GM13977 (cell line): ENCODE data around the gene MGA.
"Not testable (repeated sequence)": the region's sequence is repeated elsewhere in the genome, so short reads cannot be mapped to it uniquely, and the experiment has no call there.

Experiments used
- DNase-seq: peaks from one replicate; pipeline ENCODE4 v3.0.0; 2012; ENCODE audit warnings: low spot score
- in situ Hi-C: fragments of 300-500 bp; cut with MboI; formaldehyde crosslinking; loops from one replicate; pipeline ENCODE4 v1.12.0; 2022; ENCODE audit warnings: low sequenced_read_pairs, low pct_unique_long_range_greater_than_20kb, mixed read lengths, inconsistent platforms; ENCODE audit not compliant: unreplicated experiment
- TF ChIP-seq, protein P1 (sequence below): IDR thresholded peaks from 2 replicates; pipeline ENCODE4 v1.5.1; 2012; ENCODE audit warnings: mild to moderate bottlenecking, control low read depth; ENCODE audit not compliant: insufficient read depth; ENCODE audit errors: extremely low read depth, missing control alignments

The MGA gene

DNA sequence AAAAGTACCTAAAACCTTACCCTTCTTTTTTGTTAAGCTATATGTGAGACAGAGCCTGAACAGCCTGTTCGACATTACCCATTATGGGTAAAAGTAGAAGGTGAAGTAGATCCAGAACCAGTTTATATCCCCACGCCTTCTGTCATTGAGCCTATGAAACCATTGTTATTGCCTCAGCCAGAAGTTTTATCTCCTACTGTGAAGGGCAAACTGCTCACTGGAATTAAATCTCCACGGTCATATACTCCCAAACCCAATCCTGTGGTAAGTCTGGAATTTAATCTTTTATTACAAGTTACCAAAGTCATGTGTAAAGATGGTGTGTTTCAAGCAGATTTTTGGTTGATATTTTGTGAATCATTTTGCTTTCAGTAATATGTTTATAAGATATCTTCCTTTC, 66.9 kb downstream of the MGA start:
- TF ChIP-seq, protein P1, sequence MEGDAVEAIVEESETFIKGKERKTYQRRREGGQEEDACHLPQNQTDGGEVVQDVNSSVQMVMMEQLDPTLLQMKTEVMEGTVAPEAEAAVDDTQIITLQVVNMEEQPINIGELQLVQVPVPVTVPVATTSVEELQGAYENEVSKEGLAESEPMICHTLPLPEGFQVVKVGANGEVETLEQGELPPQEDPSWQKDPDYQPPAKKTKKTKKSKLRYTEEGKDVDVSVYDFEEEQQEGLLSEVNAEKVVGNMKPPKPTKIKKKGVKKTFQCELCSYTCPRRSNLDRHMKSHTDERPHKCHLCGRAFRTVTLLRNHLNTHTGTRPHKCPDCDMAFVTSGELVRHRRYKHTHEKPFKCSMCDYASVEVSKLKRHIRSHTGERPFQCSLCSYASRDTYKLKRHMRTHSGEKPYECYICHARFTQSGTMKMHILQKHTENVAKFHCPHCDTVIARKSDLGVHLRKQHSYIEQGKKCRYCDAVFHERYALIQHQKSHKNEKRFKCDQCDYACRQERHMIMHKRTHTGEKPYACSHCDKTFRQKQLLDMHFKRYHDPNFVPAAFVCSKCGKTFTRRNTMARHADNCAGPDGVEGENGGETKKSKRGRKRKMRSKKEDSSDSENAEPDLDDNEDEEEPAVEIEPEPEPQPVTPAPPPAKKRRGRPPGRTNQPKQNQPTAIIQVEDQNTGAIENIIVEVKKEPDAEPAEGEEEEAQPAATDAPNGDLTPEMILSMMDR = no peak
- in situ Hi-C loops = no loop called here
- DNase-seq = no peak

DNA sequence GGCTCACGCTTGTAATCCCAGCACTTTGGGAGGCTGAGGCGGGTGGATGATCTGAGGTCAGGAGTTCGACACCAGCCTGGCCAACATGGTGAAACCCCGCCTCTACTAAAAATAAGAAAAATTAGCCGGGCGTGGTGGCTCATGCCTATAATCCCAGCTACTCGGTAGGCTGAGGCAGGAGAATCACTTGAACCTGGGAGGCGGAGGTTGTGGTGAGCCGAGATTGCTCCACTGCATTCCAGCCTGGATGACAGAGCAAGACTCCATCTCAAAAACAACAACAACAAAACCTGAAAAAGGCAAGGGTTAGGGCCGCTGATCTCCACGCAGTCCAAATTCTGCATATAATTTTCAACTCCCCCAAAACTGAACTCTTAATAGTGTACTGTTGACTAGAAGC, 67.9 kb downstream of the MGA start:
- in situ Hi-C loops, DNase-seq: not testable (repeated sequence)

DNA sequence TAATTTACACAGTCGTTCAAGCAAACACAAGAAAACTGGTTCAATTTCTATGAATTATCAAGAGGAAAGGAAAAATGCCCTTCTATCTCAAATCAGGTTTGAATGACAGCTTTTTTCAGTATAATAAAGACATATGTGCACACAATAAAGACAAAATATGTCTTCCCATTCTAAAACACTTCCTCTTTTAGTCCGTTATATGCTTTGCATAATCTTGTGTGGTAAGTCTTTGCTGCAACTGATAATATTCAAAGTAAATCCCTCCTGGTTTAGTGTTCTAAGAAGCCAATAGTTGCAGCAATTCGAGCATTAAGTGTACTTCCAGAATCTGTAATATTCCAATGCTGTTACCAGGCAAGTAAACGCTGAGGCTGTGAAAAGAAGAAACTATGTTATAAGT, 70.3 kb downstream of the MGA start:
- peak; percentile 19 for DNase-seq
- TF ChIP-seq, protein P1 = no peak
- in situ Hi-C loops = no loop called here

DNA sequence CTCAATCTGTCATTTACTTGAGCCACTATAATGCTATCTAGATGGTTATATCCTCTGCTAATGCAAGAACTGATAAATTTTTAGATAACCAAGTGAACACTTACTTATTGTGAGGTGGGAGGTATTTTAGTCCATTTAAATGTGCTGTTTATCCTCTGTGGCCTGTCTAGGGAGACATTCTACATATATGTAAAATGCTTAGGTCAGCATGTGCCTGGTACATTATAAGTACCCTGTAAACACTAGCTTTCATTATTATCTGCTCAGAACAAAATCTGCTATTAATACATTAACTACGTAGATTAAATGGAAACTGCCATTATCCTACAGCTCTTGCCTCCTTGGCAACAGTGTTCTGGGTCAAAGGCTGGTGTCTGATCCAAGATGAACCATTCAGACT, 72.3 kb downstream of the MGA start:
- TF ChIP-seq, protein P1 = no peak
- DNase-seq = no peak
- in situ Hi-C loops = no loop called here

DNA sequence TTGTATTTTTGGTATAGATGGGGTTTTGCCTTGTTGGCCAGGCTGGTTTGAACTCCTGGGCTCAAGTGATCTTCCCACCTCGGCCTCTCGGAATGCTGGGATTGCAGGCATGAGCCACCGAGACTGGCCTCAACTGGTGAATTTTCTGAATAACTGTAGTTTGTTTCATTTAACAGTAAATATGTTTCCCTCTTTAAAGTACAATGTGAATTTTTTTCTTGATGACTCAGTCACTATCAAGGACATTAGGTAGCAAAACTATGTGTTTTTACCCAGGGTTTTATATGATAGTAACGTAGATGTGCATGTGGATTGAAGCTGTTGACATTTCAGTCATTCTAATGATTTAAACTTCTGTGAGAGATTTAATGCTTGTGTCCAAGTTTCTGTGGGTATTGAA, 73.9 kb downstream of the MGA start:
- no peak for DNase-seq
- TF ChIP-seq, protein P1 = no peak
- in situ Hi-C loops = no loop called here

DNA sequence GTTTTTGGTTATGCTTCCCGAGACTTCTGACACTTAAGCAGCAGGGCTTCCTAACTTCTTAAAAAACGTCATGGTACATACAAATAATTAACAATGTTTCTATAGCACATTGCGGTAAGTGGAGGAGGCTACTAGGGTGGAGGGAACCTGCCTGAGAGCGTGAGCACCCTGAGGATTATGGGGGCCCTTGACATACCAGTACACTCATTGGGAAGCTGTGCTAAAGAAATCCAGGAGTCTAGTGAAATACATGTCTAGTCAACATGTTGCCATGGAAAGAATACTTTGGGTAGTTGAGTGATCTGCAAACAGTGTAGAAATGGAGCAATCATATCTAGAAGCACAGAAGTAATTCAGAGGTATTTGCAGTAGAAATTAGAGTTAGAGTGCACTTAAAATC, 74.8 kb downstream of the MGA start:
- no peak for DNase-seq
- in situ Hi-C loops = no loop called here
- TF ChIP-seq, protein P1 = no peak

DNA sequence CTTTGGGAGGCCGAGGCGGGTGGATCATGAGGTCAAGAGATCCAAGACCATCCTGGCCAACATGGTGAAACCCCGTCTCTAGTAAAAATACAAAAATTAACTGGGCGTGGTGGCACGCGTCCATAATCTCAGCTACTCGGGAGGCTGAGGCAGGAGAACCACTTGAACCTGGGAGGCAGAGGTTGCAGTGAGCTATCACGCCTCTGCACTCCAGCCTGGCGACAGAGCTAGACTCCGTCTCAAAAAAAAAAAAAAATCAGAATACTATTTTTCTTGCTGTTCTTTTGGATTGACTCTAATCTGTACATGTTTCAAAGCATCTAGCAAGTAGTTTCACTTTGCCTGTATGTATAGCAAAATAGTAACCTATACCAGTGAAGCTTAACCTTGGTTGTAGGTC, 75.3 kb downstream of the MGA start:
- in situ Hi-C loops, DNase-seq: not testable (repeated sequence)

DNA sequence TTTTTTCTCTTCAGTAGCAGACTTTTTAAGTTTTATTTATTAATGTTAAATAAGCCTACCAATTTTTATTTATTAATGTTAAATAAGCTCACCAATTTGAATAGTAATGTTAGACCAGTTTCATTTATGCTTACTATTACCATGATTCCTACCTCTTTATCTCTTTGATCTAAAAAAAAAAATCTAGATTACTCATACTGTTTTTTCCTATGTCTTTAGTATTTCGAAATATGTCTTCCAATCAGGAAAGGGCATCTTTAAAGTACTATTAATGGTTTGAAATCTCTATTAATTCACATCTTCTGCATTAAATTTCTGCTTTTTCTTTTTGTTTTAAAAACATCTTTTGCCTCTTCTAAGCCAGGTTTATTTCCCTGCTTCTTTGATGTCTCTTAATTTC, 86.6 kb downstream of the MGA start:
- TF ChIP-seq, protein P1 = no peak
- no peak for DNase-seq
- in situ Hi-C loops = no loop called here
